HG03066 (cell line): ENCODE results near the gene STON1.
"Not testable (repeated sequence)": the region's sequence is repeated elsewhere in the genome, so short reads cannot be mapped to it uniquely, and the experiment has no call there.

ENCODE experiments used
- ATAC-seq: cut with Tn5 transposase; IDR thresholded peaks from one replicate; pipeline ENCODE4 v1.9.1; 2021; ENCODE audit warnings: low read depth; ENCODE audit not compliant: unreplicated experiment

STON1 gene

DNA sequence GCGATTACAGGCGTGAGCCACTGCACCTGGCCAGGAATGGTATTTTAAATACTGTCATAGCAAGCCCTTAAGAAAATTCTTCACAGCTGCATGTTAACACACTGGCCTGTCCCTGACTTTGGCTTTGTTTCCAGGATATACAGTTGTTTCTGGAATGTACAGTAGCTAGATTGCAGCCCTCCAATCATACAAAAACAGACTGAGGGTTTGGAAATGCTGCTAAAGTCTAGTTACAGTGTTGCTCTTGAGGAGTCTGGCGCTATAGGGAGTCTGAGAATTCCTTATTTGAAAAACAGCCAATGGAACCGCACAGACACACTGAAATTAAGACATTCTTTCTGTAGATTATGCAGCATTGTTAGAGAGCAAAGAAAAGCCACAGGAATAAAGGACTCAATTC lies 37.7 kb downstream of the STON1 start:
- no peak for ATAC-seq

DNA sequence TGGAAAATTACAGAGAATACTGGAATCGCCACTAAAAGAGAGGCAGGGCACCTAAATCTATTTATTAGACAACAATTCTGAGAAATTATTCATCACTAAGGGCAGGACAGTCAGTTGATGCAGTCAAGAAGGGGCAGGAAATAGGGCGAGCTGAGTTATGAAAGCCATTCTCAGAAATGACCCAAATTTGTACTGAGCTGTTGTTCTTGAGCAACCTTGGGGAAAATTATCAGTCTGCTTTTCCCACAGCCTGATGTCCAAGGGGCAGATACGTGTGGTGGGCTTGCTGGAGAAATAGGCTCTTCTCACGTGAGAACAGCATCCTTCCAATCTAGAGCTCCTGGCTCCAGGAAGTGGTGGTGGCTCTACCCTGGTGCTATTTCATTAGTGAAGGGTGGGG lies 38.6 kb downstream of the STON1 start:
- ATAC-seq, result no peak

DNA sequence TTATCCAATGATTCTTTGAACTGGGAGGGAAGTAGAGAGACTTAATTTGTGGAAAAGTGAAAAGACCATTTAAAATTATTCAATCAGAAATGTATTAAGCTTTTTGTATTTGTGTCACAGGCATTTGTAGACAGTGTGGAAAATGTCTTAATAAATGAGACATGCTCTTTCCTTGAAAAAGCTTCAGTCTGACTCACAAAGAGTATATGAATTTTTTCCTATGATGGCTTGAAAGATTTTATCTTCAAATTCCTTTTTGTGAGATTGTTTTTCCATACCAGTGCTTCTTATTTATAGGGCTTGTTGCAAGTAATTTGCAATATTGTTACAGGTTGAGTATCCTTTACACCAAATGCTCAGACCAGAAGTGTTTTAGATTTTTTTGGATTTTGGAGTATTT lies 39.5 kb downstream of the STON1 start:
- no peak for ATAC-seq

DNA sequence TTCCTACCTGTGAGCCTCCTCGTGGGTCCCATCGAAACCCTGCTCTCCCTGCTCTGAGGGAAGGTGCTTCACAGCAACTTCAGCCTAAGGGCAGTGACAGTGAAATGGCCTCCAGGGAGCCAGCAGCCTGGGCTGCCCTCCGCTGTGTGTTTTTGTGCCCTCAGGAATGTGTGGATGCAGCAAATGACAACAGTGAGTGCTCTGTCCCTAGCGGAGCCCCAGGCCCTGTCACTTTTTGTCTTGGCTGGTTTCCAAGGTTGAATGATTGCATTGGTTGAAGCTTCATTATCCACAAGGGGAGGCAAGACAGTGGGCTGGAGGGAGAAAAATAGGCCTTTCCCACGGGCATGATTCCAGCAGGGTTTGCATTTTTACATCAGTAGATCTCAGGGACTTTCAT lies 42.9 kb downstream of the STON1 start:
- ATAC-seq, result no peak

DNA sequence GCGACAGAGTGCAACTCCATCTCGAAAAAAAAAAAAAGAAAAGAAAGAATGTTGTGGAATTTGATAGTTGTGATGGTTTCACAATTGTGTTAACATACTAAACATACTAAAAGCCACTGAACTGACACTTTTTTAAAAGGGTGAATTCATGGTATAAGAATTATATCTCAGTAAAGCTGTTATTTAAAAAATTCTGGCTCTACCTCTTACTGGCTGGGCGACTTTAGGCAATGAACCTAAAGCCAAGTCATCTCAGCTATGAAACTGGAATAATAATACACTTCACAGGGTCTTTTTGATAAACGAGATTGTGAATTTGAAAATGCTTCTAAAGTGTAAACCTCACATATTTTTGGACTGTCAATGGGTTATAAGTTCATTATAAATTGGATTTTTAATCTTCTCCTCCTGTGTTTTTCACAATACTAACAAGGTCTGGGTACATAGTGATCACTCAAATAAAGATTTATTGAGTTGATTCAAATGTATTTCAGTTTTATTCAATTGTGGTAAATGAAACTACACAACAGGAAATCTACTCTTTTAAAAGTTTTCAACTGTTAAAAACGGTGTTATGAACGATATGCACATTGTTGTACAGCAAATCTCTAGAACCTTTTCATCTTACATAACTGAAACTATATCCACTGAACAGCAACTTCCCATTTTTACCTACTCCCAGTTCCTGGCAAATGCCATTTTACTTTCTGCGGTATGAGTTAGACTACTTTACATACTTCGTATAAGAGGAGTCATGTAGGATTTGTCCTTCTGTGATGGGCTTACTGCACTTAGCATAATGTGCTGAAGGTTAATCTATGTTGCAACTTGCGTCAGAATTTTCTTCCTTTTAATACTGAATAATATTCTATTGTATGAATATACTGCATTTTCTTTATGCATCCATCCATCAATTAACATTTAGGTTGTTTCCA lies 44.7 kb downstream of the STON1 start:
- no peak for ATAC-seq

DNA sequence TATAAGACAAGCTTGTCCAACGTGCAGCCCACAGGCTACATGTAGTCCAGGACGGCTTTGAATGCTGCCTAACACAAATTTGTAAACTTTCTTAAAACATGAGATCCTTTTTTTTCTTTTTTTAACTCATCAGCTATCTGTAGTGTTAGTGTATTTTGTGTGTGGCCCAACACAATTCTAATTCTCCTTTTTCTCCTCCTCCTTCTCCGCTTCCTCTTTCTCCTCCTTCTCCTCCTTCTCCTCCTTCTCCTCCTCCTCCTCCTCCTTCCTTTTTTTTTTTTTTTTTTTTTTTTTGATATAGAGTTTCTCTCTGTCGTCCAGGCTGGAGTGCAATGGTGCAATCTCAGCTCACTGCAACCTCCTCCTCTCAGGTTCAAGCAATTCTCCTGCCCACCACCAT lies 48.4 kb downstream of the STON1 start:
- ATAC-seq, result no peak

DNA sequence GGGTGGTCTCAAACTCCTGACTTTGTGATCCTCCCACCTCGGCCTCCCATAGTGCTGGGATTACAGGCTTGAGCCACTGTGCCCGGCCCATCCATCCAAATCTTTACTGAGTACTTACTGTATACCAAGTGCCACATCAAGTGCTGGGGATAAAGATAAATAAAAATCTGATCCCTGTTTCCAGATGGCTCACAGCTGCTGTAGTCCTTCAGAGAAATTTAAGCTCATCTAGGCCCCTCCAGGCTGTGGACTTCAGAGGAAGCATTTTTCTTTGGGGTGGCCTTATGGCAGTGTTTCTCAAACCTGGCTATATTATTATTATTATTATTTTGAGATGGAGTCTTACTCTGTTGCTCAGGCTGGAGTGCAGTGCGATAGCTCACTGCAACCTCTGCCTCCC lies 54.0 kb downstream of the STON1 start:
- ATAC-seq, result no peak

DNA sequence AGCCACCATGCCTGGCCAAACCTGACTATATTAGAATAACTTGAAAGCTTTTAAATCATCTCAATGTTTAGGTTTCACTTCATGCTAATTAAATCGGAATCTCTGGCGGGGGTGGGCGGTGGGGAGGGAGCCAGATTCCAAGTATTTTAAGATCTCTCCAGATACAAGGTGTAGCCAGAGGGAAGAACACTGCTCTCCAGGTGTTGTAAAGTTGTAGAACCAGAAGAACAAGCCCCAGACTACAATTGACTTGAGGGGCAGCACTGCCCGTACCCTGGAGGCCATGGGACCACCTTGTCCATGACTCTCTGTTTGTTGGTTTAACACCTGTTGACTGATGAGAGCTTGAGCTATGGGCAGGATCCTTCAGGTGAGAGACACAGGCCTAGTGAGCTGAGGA lies 54.6 kb downstream of the STON1 start:
- no peak for ATAC-seq

DNA sequence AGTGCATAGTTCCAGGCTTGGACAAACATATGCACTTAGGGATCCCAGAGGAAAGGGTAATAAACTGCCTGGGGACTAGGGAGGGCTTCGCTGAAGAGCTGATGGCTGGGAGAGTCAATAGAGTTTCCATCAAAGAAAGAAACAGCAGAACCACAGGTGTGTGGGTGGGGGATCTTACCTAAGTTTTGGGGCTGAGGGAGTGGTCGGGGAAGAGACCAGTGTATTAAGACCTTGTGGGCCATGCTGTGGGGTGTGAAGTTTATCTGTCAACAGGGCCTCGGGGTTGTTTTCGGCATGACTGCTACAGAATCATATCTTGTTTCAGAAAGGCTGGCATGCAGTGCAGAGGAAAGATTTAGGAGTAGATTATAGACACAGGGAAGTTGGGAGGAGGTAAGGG lies 56.5 kb downstream of the STON1 start:
- no peak for ATAC-seq

DNA sequence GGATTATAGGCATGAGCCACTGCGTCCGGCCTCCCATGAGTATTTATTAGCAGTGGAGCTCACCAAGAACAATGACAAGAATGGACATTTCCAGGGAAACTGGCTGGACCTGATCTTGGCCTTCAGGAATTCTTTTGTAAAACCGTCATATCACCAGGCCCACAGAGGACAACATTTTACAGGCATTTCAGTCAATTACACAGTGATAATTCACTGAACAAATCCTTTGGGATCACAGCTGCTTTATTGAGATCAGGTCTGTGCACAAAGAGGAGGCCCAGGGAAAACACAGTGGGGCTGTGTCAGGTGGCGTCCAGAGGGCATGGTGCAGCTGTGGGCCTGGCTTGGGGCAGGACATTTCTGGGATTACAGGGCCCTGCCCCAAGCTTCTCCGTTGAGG lies 57.6 kb downstream of the STON1 start:
- ATAC-seq, result no peak

DNA sequence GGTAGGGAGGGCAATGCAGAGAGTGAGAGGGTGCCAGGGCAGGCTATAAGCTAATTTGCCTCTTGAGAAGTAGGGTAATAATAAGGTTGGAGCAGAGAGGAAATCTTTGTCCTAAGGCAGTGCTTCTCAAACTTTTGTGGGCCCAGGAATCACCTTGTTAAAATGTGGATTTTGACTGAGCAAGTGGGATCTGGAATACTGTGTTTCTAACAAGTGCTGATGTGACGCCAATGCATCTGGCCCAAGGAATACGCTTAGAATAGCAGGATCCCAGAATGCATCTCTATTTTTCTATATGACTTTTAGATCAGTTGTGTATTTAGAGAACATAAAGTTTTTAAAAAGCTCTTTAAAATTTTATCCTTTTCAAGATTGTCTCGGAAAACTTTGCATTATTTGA lies 58.0 kb downstream of the STON1 start:
- ATAC-seq, result no peak

DNA sequence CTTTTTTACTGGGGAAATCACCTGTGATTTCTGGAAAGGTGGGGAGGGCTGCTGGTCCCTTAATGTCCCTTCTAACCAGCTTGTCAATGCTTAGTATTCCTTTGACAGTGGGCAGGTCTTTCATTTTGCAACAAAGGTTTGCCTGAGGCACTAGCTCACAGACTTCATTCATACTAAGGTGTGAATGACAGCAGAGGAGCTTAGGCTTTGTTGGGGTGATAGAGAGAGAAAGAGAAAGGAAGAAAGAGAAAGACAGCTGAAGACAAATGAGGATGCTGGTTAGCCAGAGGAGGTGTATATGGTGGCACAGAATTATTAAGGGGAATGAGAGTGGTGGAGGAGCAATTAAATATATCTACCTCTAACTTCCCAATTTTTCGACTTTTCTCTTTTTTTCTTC lies 58.8 kb downstream of the STON1 start:
- no peak for ATAC-seq

DNA sequence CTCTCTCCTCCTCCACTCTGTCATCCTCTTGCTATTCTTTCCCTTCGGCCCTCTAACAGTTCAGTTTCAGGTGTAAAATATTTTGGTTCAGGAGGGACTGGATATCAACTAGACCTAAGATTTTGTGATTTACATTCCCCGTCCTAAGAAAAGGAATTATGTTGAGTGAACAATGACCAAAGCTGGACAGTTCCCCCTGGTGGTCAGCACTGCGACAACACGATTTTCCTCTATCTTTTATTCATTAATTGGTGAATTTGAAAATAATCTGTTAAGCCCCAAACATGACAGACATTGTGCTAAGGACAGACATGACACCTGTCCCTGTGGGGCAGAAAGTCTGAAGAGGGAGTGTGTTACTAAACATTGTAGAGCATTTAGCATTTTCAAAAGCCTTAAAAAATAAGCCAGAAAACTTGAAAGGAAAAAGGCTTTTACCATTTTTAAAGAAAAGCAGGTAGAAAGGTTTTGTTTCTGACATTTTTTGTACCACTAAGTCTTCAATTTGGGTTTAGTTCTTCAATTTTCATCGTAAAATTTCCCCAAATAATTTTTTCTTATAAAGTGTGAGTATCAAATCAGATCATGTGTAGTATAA lies 59.3 kb downstream of the STON1 start:
- ATAC-seq, result no peak

DNA sequence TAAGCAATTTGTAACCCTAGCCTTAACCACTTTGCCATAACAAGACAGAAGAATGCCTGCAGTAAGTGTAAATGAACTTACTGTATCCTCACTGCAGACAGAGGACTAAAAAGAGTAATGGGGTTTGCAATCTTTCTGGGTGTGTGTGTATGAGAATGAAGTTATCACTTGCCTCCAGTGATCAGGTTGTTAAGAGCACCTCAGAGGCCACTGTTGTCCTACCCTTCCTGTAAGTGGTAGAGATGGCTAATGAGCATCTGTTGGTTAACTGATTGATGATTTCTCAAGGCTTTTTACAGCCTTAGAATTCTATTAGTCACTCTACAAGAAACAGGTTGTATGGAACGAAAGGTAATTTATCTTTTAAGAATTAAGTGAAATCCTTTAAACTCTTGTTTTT lies 60.1 kb downstream of the STON1 start:
- ATAC-seq, result no peak

DNA sequence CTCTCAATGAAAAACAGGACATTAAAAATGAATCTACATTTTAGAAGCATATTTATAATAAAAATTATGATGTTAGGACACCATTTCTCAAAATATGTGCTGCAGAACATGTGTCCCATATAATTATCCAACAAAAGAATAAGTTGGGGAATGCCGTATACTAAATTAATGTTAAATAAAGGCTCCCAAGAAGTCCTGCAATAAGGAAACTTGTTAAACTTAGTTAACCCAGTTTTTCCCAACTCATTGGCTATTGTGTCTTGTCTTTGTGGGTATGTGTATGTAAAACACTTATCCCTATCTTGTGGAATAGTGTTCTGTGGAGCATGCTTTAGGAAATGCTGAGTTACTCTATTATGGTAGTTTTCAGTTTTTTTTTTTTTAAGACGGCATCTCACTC lies 62.1 kb downstream of the STON1 start:
- ATAC-seq, result no peak

DNA sequence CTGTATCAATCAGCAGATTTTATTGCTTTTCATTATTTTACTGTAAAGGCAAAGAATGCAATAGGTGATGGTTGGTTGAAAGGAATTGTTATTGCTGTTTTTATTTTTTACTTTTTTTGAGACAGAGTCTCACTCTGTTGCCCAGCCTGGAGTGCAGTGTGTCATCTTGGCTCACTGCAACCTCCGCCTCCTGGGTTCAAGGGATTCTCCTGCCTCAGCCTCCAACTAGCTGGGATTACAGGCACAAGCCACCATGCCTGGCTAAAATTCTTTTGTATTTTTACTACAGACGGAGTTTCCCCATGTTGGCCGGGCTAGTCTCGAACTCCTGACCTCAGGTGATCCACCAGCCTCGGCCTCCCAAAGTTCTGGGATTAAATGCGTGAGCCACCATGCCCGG lies 66.8 kb downstream of the STON1 start:
- not testable (repeated sequence) for ATAC-seq

DNA sequence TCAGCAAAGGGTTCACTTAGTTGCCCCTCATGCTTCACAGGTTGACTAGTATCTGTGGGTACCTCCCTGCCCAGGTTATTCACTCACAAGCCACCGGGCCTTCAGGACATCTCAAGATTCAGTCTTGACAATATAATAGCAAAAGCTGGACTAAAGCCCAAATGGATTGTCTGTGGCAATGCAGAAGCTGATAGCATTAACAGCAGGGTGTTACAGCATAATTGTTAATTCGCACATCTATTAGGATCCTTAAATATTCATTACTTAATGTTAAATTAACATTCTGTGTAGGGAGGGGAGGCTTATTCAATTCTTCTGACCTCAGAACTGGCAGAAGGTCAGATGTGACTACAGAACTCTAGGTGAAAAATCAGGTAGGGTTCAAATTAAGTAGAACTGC lies 67.5 kb downstream of the STON1 start:
- ATAC-seq, result no peak

DNA sequence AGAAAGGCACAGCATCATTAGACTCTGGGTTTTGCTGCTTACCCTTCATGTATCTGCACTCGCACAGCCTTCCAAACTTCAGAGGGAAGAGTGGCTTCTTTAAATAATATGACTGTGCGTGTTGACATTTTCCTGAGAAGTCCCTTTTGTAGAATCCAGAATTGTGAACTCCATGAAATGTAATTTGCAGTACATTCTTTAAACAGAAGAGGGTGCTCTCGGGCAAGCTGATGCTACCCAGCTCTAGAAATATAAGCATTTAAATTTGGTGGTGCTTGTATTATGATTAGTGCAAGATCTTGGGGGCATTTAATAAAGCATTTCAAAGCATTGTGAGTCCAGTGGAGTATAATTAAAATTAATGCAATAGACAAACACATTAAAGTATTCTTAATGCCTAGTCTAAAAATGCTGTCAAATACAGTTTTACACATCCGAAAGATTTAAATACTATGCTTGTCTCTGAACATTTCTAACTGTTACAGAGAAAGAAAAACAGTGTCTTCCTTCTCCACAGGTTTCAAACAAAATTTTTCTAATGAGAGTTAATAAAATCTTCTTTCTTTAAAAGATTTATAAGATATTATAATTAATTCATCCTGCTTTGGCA lies 70.4 kb downstream of the STON1 start:
- ATAC-seq, result no peak

DNA sequence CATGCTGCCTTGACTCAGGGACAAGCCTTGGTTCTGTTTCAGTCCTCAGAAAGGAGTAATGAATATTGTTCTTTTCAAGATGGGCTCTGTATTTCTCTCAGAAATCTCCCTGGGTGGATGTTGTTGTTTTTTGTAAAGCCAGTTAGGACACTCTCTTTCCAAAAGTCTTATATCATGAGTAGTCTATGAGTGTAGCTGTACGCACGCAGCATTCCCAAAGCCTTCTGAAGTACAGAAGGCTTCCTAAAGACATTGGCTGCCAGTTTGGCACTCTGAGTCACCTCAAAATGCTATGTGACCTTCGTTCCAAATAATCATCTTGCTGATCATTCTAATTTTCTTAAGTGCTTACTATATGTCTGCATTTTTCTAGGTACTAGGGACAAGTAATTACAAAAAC lies 71.0 kb downstream of the STON1 start:
- ATAC-seq, result no peak

DNA sequence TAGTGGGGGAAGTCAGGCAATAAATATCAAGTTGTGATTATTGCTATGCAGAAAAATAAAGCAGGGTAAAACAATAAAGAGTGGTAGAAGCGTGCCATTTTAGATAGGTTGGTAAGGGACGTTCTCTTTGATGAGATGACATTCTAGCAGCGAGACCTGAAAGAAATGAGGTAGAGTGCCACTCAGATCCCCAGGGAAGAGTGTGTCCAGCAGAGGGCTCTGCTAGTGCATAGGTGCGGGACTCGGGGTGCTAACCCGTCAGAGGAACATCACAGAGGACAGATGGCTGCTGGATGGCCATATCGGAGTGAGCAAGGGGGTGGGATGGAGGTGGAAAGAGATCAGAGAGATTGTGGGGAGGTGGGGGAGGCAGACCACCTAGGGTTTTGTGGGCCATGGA lies 71.4 kb downstream of the STON1 start:
- ATAC-seq, result no peak

DNA sequence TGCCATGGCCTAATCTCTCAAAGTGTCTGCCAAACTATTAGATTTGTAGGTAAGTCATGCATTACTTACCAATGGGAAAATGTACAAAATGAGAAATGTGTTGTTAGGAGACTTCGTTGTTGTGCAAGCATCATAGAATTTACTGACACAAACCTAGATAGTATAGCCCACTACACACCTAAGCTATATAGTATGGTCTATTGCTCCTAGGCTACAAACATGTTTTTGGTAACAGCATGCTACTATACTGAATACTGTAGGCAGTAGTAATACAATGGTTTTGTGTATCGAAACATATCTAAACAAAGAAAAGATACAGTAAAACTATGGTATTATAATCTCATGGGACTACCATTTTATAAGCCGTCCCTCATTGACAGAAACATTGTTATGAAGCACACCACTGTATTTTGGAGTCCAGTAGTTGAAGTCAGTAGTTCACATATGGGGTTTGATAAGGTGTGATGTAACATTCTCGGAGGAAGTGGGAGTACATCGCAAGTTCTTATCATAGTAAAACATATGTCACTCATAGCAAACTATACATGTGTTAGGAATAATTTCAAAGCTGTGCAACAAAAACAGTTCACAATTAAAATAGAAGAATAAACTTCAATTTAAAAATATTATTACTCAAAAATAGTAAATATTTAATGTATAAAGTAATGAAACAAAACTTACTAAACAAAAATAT lies 75.7 kb downstream of the STON1 start:
- ATAC-seq, result no peak
